Fibroblast of lung (primary cell): ENCODE measurements around the gene ELAVL1. TPM values are rescaled to one million over a fixed set of nuclear protein-coding genes. Genes with fewer than 3 reads are reported as not detected.

Experiments
- DNase-seq, 2 donors: peaks; one replicate each; pipeline versions ENCODE4 v3.0.0 to v3.0.0-alpha.2; 2010; ENCODE audit warnings: low read depth in 2 of 2
- H2AFZ ChIP-seq: 2 replicates; pipeline ENCODE4 v1.5.1; 2012; ENCODE audit warnings: low read length, control low read depth, inconsistent platforms
- H3K27ac ChIP-seq: 2 replicates; pipeline ENCODE4 v1.5.1; 2011; ENCODE audit warnings: low read length, control low read depth; ENCODE audit not compliant: insufficient read depth
- H3K27me3 ChIP-seq: 2 replicates; pipeline ENCODE4 v1.5.1; 2011; ENCODE audit warnings: mild to moderate bottlenecking, low read length; ENCODE audit not compliant: control insufficient read depth, insufficient read depth
- H3K36me3 ChIP-seq: 2 replicates; pipeline ENCODE4 v1.5.1; 2011; ENCODE audit warnings: low read length; ENCODE audit not compliant: control insufficient read depth, insufficient read depth
- H3K4me1 ChIP-seq: 2 replicates; pipeline ENCODE4 v1.5.1; 2011; ENCODE audit warnings: low read length; ENCODE audit not compliant: control insufficient read depth, insufficient read depth; ENCODE audit errors: extremely low read depth
- H3K4me2 ChIP-seq: 2 replicates; pipeline ENCODE4 v1.5.1; 2011; ENCODE audit warnings: low read length, control low read depth; ENCODE audit not compliant: insufficient read depth; ENCODE audit errors: extremely low read depth
- H3K4me3 ChIP-seq, 4 experiments: fragments of 200-600 bp in 1 of 4; sonication (generic) in 1 of 4; replicated peaks in 1 of 4; 2 replicates each; pipeline ENCODE4 v1.5.1; 2011 to 2016; ENCODE audit warnings: low read length in 4 of 4, low read depth in 3 of 4, mild to moderate bottlenecking in 3 of 4, control low read depth in 2 of 4, inconsistent platforms in 1 of 4, mixed read lengths in 1 of 4; ENCODE audit not compliant: insufficient read depth in 1 of 4; ENCODE audit errors: control extremely low read depth in 1 of 4
- H3K79me2 ChIP-seq: 2 replicates; pipeline ENCODE4 v1.5.1; 2012; ENCODE audit warnings: mild to moderate bottlenecking, low read length, inconsistent platforms; ENCODE audit not compliant: control insufficient read depth, insufficient read depth
- H3K9ac ChIP-seq: 2 replicates; pipeline ENCODE4 v1.5.1; 2011; ENCODE audit warnings: mild to moderate bottlenecking, low read length, control low read depth; ENCODE audit not compliant: insufficient read depth
- H3K9me3 ChIP-seq: 2 replicates; pipeline ENCODE4 v1.5.1; 2012; ENCODE audit warnings: low read depth, low read length; ENCODE audit not compliant: control insufficient read depth, insufficient read depth
- H4K20me1 ChIP-seq: 2 replicates; pipeline ENCODE4 v1.5.1; 2011; ENCODE audit warnings: low read length; ENCODE audit not compliant: control insufficient read depth, insufficient read depth; ENCODE audit errors: extremely low read depth
- CTCF ChIP-seq, 2 donors: IDR thresholded peaks in 1 of 2; conservative IDR thresholded peaks in 1 of 2; 1 replicate in 1 of 2; 2 replicates in 1 of 2; pipeline ENCODE4 v1.5.1; 2011 to 2012; ENCODE audit warnings: low read length in 2 of 2, control low read depth in 1 of 2, inconsistent platforms in 1 of 2, low read depth in 1 of 2, mild to moderate bottlenecking in 1 of 2
- EZH2 ChIP-seq: IDR thresholded peaks from 2 replicates; pipeline ENCODE4 v1.5.1; 2012; ENCODE audit warnings: low read length, control low read depth, mild to moderate bottlenecking; ENCODE audit errors: missing control alignments
- polyA minus RNA-seq: library from RNA; depleted of rRNA, polyadenylated mRNA; stranded (reverse); fragments of >200 nt; gene quantifications from 2 replicates; pipeline ENCODE4 v1.2.3, GENCODE V29; 2011; ENCODE audit warnings: low replicate concordance
- polyA plus RNA-seq, 2 donors: library from polyadenylated mRNA; depleted of rRNA in 1 of 2; stranded (reverse) in 1 of 2; unstranded in 1 of 2; fragments of >200 nt; gene quantifications; 2 replicates each; pipeline ENCODE4 v1.2.1, GENCODE V29; 2011 to 2012; ENCODE audit warnings: missing spikeins in 1 of 2
- total RNA-seq: library from RNA; depleted of rRNA; stranded (reverse); fragments of >200 nt; gene quantifications from 2 replicates; pipeline ENCODE4 v1.2.1, GENCODE V29; 2014

ELAVL1 gene
- total RNA-seq (12.6 and 15.2 TPM in 2 replicates), polyA plus RNA-seq (61.6 and 87.7 TPM in 2 replicates), polyA minus RNA-seq (72.7 and 75.5 TPM in 2 replicates)
- 55.8 and 71.0 TPM in 2 replicates for polyA plus RNA-seq (2012)

DNA sequence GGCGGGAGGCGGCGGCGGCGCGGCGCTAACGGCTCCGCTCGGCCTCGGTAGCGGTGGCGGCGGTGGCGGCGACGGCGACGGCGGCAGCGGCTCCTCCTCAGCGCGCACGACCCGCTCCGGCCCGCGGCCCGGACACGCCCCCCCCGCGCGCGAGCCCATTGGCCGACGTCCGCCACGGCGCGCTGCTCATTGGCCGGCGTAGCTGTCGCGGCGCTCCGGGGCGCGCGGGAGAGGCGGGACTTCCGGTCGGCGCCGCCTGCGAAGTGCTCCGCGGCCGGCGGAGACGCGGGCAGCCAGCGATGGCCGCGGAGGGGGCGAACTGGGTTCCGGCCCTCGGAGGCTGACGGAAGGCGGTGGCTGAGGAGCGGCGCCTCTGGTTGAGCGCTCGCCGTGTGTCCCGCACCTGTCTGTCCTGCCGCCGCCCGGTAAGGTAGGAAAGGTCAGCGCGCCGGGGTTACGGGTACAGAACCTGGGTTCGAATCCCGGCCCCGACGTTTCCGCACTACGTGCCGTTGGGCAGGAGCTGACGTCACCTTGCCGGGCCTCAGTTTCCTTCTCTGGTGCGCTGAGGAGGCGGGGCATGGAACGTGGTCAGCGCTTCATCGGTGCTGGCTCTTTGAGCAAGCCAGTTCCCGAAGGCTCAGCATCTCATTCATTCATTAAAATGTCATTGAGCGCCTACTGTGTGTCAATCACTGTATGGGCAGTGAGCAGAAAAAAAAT lies at the start of gene ELAVL1:
ELAVL1 (minus strand) TSS at position 108 of the 723 bp plus-strand sequence. CDS start 13,826 bp downstream, outside the sequence.
- no peaks in the 10 kb centered on the region for H3K36me3 ChIP-seq
- peaks cover 14% of the 10 kb centered on the region for H3K4me1 ChIP-seq
- peaks cover 44% of the 10 kb centered on the region for H3K79me2 ChIP-seq
- TF ChIP-seq EZH2, result no peak
- no peak for TF ChIP-seq CTCF (conservative IDR thresholded peaks at IDR 0.05 in 1 of 2, IDR thresholded peaks at IDR 0.05 in 1 of 2; ENCODE audit: low read depth in 1 of 2, low read length in 2 of 2)
- H3K4me3 ChIP-seq, result peak within 1 kb of the TSS; percentile 86 to 95 (median 91)
- H2AFZ ChIP-seq, result peak within 1 kb of the TSS; percentile 91
- H3K27me3 ChIP-seq, result no peaks in the 10 kb centered on the region
- DNase-seq, result peak; percentile 85 to 89
- H4K20me1 ChIP-seq, result no peaks in the 10 kb centered on the region
- H3K4me2 ChIP-seq, result peak within 1 kb of the TSS; percentile 100
- H3K9me3 ChIP-seq, result no peaks in the 10 kb centered on the region
- H3K27ac ChIP-seq, result peak within 1 kb of the TSS; percentile 89
- peak within 1 kb of the TSS; percentile 96 for H3K9ac ChIP-seq

DNA sequence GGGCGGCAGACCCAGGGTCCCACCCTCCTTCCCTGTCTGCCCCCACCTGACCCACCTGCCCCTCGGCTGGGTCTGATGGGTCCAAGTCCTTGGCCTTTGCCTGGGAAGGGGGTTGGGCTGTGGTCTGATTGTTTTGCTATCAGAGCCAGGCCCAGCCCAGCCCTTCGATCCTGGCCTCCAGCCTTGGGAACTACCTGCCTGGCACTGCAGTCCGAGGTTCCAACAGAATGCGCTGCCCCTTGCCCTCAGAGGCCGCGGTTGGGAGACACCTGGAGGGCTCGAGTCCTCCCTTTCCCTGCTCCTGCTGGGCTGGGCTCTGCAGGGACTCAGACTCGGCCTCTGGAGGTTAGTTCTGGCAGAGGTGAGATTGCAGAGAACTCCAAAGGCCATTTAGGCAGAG lies 48.7 kb upstream of the ELAVL1 start:
- Histone ChIP-seq H3K9ac (no peak overlapping the region), H3K4me3 (no peak overlapping the region), H3K4me2 (no peak overlapping the region), H3K9me3 (no peaks in the 10 kb centered on the region), H4K20me1 (no peaks in the 10 kb centered on the region), H3K27me3 (no peaks in the 10 kb centered on the region), H3K27ac (no peak overlapping the region), H2AFZ (no peak overlapping the region), H3K79me2 (no peaks in the 10 kb centered on the region), H3K4me1 (no peaks in the 10 kb centered on the region), H3K36me3 (no peaks in the 10 kb centered on the region)
- no peak for TF ChIP-seq CTCF (conservative IDR thresholded peaks at IDR 0.05 in 1 of 2, IDR thresholded peaks at IDR 0.05 in 1 of 2; ENCODE audit: low read depth in 1 of 2, low read length in 2 of 2)
- TF ChIP-seq EZH2, result no peak
- no peak for DNase-seq

- no peak within 1 kb of the TSS for H3K4me2 ChIP-seq
- H3K4me1 ChIP-seq, result no peaks in the 10 kb centered on the region
- H4K20me1 ChIP-seq, result no peaks in the 10 kb centered on the region
- no peak within 1 kb of the TSS for H2AFZ ChIP-seq
- no peak within 1 kb of the TSS for H3K27ac ChIP-seq
- no peaks in the 10 kb centered on the region for H3K9me3 ChIP-seq
- H3K36me3 ChIP-seq, result no peaks in the 10 kb centered on the region
- DNase-seq, result no peak
- H3K4me3 ChIP-seq, result no peak within 1 kb of the TSS
- no peak for TF ChIP-seq EZH2
- no peak for TF ChIP-seq CTCF (conservative IDR thresholded peaks at IDR 0.05 in 1 of 2, IDR thresholded peaks at IDR 0.05 in 1 of 2; ENCODE audit: low read depth in 1 of 2, low read length in 2 of 2)
- H3K27me3 ChIP-seq, result no peaks in the 10 kb centered on the region
- no peak within 1 kb of the TSS for H3K9ac ChIP-seq
- no peaks in the 10 kb centered on the region for H3K79me2 ChIP-seq
Measured at GRCh38 chr19:8052464-8052859, 47.0 kb upstream of the ELAVL1 start, which contains the start of gene CCL25. TSS of gene CCL25 (plus strand) at chr19:8052760. CDS start at chr19:8053050, 290 bp downstream.
